OCI-LY7 (cell line): ENCODE measurements around the gene SH2D7. TPM values are rescaled to one million over a fixed set of nuclear protein-coding genes. Genes with fewer than 3 reads are reported as not detected.

Experiments used
- BruUV-seq: library from RNA; stranded (reverse); fragments of 400-500 nt; replicated peaks from 2 replicates; lab custom pipeline; 2021; lab: Mats Ljungman, UMichigan
- CTCF ChIA-PET: fragments of 300-600 bp; sonication (Branson Sonifier 250); formaldehyde crosslinking; loops from one replicate; lab custom pipeline; 2022; ENCODE audit warnings: antibody characterized with exemption; ENCODE audit not compliant: unreplicated experiment; lab: Charles Lee
- POLR2A ChIA-PET: fragments of 300-600 bp; sonication (Branson Sonifier 250); formaldehyde crosslinking; loops from one replicate; lab custom pipeline; 2022; ENCODE audit warnings: antibody characterized with exemption; lab: Charles Lee
- DNase-seq: peaks from one replicate; pipeline ENCODE4 v3.0.0-alpha.2; 2015; ENCODE audit warnings: low spot score
- H2AFZ ChIP-seq: fragments of 200-600 bp; sonication (generic), shearing (Covaris generic); 2 replicates; pipeline ENCODE4 v1.6.1; 2014; ENCODE audit warnings: mild to moderate bottlenecking, antibody characterized with exemption, low read length, moderate library complexity
- H3K27ac ChIP-seq: fragments of 200-600 bp; sonication (generic); 2 replicates; pipeline ENCODE4 v1.5.1; 2014; ENCODE audit warnings: mixed run types, low read depth, mild to moderate bottlenecking, moderate library complexity, low read length, inconsistent platforms; ENCODE audit not compliant: poor library complexity, severe bottlenecking
- H3K36me3 ChIP-seq: fragments of 200-600 bp; sonication (generic); 2 replicates; pipeline ENCODE4 v1.6.1; 2014; ENCODE audit warnings: mild to moderate bottlenecking, antibody characterized with exemption, low read length, moderate library complexity, mixed read lengths; ENCODE audit not compliant: insufficient read depth
- H3K4me1 ChIP-seq: fragments of 200-600 bp; sonication (generic); 2 replicates; pipeline ENCODE4 v1.5.1; 2014; ENCODE audit warnings: mild to moderate bottlenecking, low read length; ENCODE audit not compliant: insufficient read depth, poor library complexity, severe bottlenecking
- H3K4me2 ChIP-seq: fragments of 200-600 bp; sonication (generic); 2 replicates; pipeline ENCODE4 v1.6.1; 2014; ENCODE audit warnings: mild to moderate bottlenecking, low read length
- H3K4me3 ChIP-seq: fragments of 200-600 bp; sonication (generic); 2 replicates; pipeline ENCODE4 v1.5.1; 2014; ENCODE audit warnings: mild to moderate bottlenecking, low read depth, low read length; ENCODE audit not compliant: poor library complexity, severe bottlenecking
- H3K79me2 ChIP-seq: fragments of 200-600 bp; sonication (generic); 2 replicates; pipeline ENCODE4 v1.6.1; 2016; ENCODE audit warnings: low read depth, mild to moderate bottlenecking, low read length, moderate library complexity, mixed read lengths; ENCODE audit not compliant: insufficient read depth
- H3K9me2 ChIP-seq: fragments of 200-600 bp; sonication (generic); 2 replicates; pipeline ENCODE4 v1.6.1; 2016; ENCODE audit warnings: mild to moderate bottlenecking, low read length, mixed read lengths; ENCODE audit not compliant: insufficient read depth
- H3K9me3 ChIP-seq: fragments of 200-600 bp; sonication (generic); 2 replicates; pipeline ENCODE4 v1.6.1; 2014; ENCODE audit warnings: mild to moderate bottlenecking, mixed run types, low read length, mixed read lengths
- H4K20me1 ChIP-seq: fragments of 200-600 bp; sonication (generic); 2 replicates; pipeline ENCODE4 v1.6.1; 2014; ENCODE audit warnings: mild to moderate bottlenecking, antibody characterized with exemption, low read length, moderate library complexity, mixed read lengths; ENCODE audit not compliant: insufficient read depth
- EZH2phosphoT487 ChIP-seq: fragments of 200-600 bp; sonication (generic); IDR thresholded peaks from 2 replicates; pipeline ENCODE4 v1.6.1; 2018; ENCODE audit warnings: low read depth, borderline replicate concordance, mild to moderate bottlenecking, mixed run types, antibody characterized with exemption, low read length, moderate library complexity, mixed read lengths
- intact Hi-C: fragments of 100-400 bp; cut with micrococcal nuclease; formaldehyde crosslinking; loops from one replicate; pipeline ENCODE4 v1.10.0; 2022; ENCODE audit not compliant: unreplicated experiment
- total RNA-seq, 2 experiments: library from RNA; depleted of rRNA in 1 of 2; stranded (reverse); fragments of >200 nt in 1 of 2; shearing (Covaris generic) in 1 of 2; gene quantifications; 2 replicates each; pipeline ENCODE4 v1.2.3, GENCODE V29; 2014 to 2022
- TF ChIP-seq, protein P1 (sequence below): fragments of 200-600 bp; sonication (generic); conservative IDR thresholded peaks from 2 replicates; pipeline ENCODE4 v1.5.1; 2014; ENCODE audit warnings: mild to moderate bottlenecking, antibody characterized with exemption, low read length, moderate library complexity, mixed read lengths

The SH2D7 gene
- total RNA-seq, 2 experiments from 2014 or later, result not detected

DNA sequence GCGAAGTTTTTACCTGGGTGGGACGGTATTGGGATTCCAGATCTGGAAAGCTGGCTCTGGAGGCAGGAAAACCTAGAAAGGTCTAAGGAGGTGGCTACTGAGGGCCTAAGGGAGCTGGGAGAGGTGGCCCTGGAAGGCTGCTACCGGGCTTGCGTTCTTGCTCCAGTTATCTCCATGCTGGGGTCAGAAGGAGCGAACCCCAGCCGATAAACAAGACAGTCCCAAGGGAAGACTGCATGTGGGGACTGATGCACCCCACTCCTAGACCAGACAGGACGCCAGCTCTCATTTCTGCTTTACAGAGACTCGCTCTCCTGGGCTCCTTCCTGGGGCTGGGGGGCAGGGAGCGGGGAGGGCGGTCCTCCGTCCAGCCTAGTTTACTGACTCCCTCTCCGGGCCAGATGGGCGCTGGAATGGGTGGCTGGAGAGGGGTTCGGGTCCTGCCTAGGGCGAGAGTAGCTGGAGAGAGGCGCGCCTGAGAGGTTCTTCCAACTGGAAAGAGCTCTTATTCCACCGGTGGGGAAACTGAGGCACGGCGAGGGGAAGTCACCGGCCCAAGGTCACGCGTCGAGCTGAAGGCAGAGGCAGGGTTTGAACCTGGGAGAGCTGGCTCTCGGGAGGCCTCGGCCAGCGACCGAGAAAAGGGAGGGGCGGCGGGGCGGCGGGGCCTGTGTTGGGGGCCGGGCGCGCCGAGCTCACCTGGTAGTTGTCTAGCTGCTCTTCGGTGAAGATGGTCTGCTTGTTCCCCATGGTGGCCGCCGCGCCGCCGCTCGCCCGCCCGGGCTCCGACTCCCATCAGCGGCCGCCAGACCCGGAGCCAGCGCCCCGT, 38.3 kb downstream of the SH2D7 start:
- POLR2A ChIA-PET, result interaction anchor here (1.5 kb wide), 1 partner anchor 40 kb away, joined by 4 read pairs; no protein-coding TSS in a partner anchor
- peak overlapping the region; percentile 95; the same call in 1 of the 2 replicates for H3K4me2 ChIP-seq
- no peak for DNase-seq

DNA sequence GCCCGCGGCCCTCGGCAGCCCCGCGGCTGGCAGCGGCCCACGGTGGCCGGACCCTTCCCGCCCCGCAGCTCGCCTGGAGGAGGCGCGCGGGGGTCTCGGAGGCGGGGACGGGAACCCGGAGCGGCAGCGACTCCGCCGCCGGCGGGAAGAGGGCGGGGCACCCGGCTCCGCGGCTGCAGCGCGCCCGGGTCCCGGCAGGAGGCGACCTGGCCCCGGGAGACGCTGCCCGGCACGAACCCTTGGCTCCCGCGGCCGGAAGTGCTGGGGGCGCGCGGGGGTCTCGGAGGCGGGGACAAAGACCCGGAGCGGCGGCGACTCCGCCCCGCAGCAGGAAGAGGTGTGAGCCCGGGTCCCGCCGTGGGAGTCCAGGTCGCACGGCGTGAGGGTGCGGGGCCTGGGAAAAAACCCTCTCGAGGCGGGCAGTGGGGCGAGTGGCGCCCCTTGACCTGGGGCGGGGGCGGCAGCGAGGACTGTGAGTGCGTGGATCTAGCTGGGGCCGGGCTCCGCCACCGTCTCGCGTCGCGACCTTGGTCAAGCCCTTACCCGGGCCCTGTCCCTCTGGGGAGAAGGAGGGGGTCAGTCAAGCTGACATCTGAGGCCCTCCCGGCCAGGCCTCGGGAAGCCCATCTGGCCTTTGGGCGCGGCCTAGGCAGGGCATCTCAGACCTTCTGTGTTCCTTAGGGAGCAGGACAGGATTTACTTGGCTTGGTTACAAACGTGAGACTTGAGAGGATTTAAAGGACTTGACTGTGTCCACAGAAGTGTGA, 39.1 kb downstream of the SH2D7 start, which contains the start of gene CIB2:
TSS of gene CIB2 (minus strand) at position 151 of the 767 bp plus-strand sequence. CDS start 230 bp downstream, outside the sequence.
- CTCF ChIA-PET, result interaction anchor here (1.1 to 2.0 kb wide), 2 partner anchors 10 to 64 kb away, joined by 3 to 14 read pairs; no protein-coding TSS in a partner anchor

More for the DNA sequence above, 38.3 kb downstream of the SH2D7 start:
- Histone ChIP-seq H2AFZ (no peak overlapping the region), H3K4me1 (peaks cover 8% of the 10 kb centered on the region), H4K20me1 (no peaks in the 10 kb centered on the region), H3K79me2 (no peaks in the 10 kb centered on the region), H3K27ac (no peak overlapping the region), H3K36me3 (no peaks in the 10 kb centered on the region), H3K4me3 (peak overlapping the region; percentile 80), H3K9me2 (no peaks in the 10 kb centered on the region), H3K9me3 (no peaks in the 10 kb centered on the region)
- TF ChIP-seq, protein P1, sequence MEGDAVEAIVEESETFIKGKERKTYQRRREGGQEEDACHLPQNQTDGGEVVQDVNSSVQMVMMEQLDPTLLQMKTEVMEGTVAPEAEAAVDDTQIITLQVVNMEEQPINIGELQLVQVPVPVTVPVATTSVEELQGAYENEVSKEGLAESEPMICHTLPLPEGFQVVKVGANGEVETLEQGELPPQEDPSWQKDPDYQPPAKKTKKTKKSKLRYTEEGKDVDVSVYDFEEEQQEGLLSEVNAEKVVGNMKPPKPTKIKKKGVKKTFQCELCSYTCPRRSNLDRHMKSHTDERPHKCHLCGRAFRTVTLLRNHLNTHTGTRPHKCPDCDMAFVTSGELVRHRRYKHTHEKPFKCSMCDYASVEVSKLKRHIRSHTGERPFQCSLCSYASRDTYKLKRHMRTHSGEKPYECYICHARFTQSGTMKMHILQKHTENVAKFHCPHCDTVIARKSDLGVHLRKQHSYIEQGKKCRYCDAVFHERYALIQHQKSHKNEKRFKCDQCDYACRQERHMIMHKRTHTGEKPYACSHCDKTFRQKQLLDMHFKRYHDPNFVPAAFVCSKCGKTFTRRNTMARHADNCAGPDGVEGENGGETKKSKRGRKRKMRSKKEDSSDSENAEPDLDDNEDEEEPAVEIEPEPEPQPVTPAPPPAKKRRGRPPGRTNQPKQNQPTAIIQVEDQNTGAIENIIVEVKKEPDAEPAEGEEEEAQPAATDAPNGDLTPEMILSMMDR, result no peak
- TF ChIP-seq EZH2phosphoT487, result no peak
- intact Hi-C loops, result loop anchor here (1.0 to 5.0 kb wide), 4 partner anchors 19 to 112 kb away; partner anchors contain the start of gene IDH3A
- BruUV-seq, result no TSS peak
- CTCF ChIA-PET, result interaction anchor here (1.1 to 2.0 kb wide), 3 partner anchors 9 to 109 kb away, joined by 3 to 14 read pairs (median 4); no protein-coding TSS in a partner anchor

More for the DNA sequence above, 39.1 kb downstream of the SH2D7 start, which contains the start of gene CIB2:
- no peaks in the 10 kb centered on the region for H3K9me3 ChIP-seq
- peak within 1 kb of the TSS; percentile 95 for H3K4me2 ChIP-seq
- H3K36me3 ChIP-seq, result no peaks in the 10 kb centered on the region
- TF ChIP-seq, protein P1, result peak; percentile 75
- TF ChIP-seq EZH2phosphoT487, result no peak
- H3K4me3 ChIP-seq, result peak within 1 kb of the TSS; percentile 80
- H4K20me1 ChIP-seq, result no peaks in the 10 kb centered on the region
- BruUV-seq, result TSS peak; percentile 78
- POLR2A ChIA-PET, result interaction anchor here (0.6 to 1.5 kb wide), 4 partner anchors 8 to 167 kb away, joined by 3 to 4 read pairs (median 3); no protein-coding TSS in a partner anchor
- H3K79me2 ChIP-seq, result no peaks in the 10 kb centered on the region
- H3K9me2 ChIP-seq, result no peaks in the 10 kb centered on the region
- peak within 1 kb of the TSS; percentile 94 for H2AFZ ChIP-seq
- no peak within 1 kb of the TSS for H3K27ac ChIP-seq
- intact Hi-C loops, result loop anchor here (1.0 to 5.0 kb wide), 4 partner anchors 18 to 111 kb away; partner anchors contain the start of gene IDH3A
- peak; percentile 86 for DNase-seq
- H3K4me1 ChIP-seq, result peaks cover 8% of the 10 kb centered on the region
